GM19351 (cell line): ENCODE data around the gene GLTP.

Experiments
- ATAC-seq: cut with Tn5 transposase; IDR thresholded peaks from one replicate; pipeline ENCODE4 v1.9.1; 2021; ENCODE audit warnings: mild to moderate bottlenecking, moderate library complexity; ENCODE audit not compliant: unreplicated experiment

GLTP gene

GRCh38 chr12:109802828-109803227, 77.5 kb downstream of the GLTP start:
- no peak for ATAC-seq
